Transverse colon (tissue), 4 donors: ENCODE measurements around the gene STXBP2.

Source experiments
- CTCF ChIP-seq, 5 experiments: fragments of 200-600 bp in 3 of 5; fragments of 450-650 bp in 2 of 5; sonication (generic) in 3 of 5; IDR thresholded peaks; 1 replicate in 2 of 5; 2 replicates in 3 of 5; pipeline ENCODE4 v1.5.1; 2016 to 2017; ENCODE audit warnings: antibody characterized with exemption in 5 of 5, inconsistent platforms in 3 of 5, mild to moderate bottlenecking in 2 of 5, moderate library complexity in 1 of 5
- EP300 ChIP-seq: sonication (generic); formaldehyde crosslinking; IDR thresholded peaks from one replicate; pipeline ENCODE4 v1.6.1; 2017; ENCODE audit warnings: antibody characterized with exemption, low read depth
- POLR2A ChIP-seq: fragments of 450-650 bp; IDR thresholded peaks from one replicate; pipeline ENCODE4 v1.6.1; 2016; ENCODE audit warnings: antibody characterized with exemption, mild to moderate bottlenecking, moderate library complexity
- POLR2AphosphoS5 ChIP-seq, 3 donors: sonication (generic); formaldehyde crosslinking; IDR thresholded peaks; one replicate each; pipeline ENCODE4 v1.6.1; 2016; ENCODE audit warnings: antibody characterized with exemption in 3 of 3

- TF ChIP-seq CTCF (IDR thresholded peaks at IDR 0.05) (no peak), POLR2A (no peak), EP300 (no peak), POLR2AphosphoS5 (IDR thresholded peaks at IDR 0.05) (no peak)
Measured at GRCh38 chr19:7633698-7634097, 3.2 kb upstream of the STXBP2 start, which contains the start of gene PCP2.
